Lung (tissue), 12 donors: ENCODE measurements around the gene KSR1. TPM values are rescaled to one million over a fixed set of nuclear protein-coding genes. Genes with fewer than 3 reads are reported as not detected.
A peak's percentile ranks its signal among the peaks of the same experiment; 100 is the strongest.

Experiments used
- ATAC-seq: fragments of 200-7000 bp; cut with Tn5 transposase; one replicate; pipeline ENCODE4 v1.9.1; 2020; ENCODE audit warnings: moderate number of reproducible peaks; ENCODE audit not compliant: insufficient read depth, low FRiP score
- DNase-seq, 3 donors: peaks; one replicate each; pipeline ENCODE4 v3.0.0-alpha.2; 2013 to 2017
- H3K27ac ChIP-seq, 2 donors: one replicate each; pipeline ENCODE4 v1.5.1; 2013; ENCODE audit warnings: mild to moderate bottlenecking in 2 of 2, moderate library complexity in 2 of 2, control low read depth in 1 of 2, inconsistent platforms in 1 of 2, low read depth in 1 of 2, low read length in 1 of 2
- H3K27me3 ChIP-seq, 3 donors: one replicate each; pipeline ENCODE4 v1.5.1; 2013; ENCODE audit warnings: low read length in 2 of 3; ENCODE audit not compliant: control insufficient read depth in 3 of 3, insufficient read depth in 3 of 3
- H3K36me3 ChIP-seq, 4 donors: one replicate each; pipeline ENCODE4 v1.5.1; 2013; ENCODE audit warnings: low read length in 4 of 4, mild to moderate bottlenecking in 1 of 4, moderate library complexity in 1 of 4; ENCODE audit not compliant: control insufficient read depth in 4 of 4, insufficient read depth in 4 of 4
- H3K4me1 ChIP-seq, 5 donors: one replicate each; pipeline ENCODE4 v1.5.1; 2013; ENCODE audit warnings: low read length in 5 of 5, mild to moderate bottlenecking in 2 of 5, moderate library complexity in 1 of 5; ENCODE audit not compliant: control insufficient read depth in 5 of 5, insufficient read depth in 5 of 5
- H3K4me3 ChIP-seq: one replicate; pipeline ENCODE4 v1.5.1; 2013; ENCODE audit warnings: mild to moderate bottlenecking, control low read depth, moderate library complexity
- H3K9ac ChIP-seq, 2 donors: one replicate each; pipeline ENCODE4 v1.5.1; 2013; ENCODE audit warnings: low read length in 2 of 2, control low read depth in 1 of 2; ENCODE audit not compliant: insufficient read depth in 1 of 2
- H3K9me3 ChIP-seq, 4 donors: one replicate each; pipeline ENCODE4 v1.5.1; 2013; ENCODE audit warnings: low read length in 3 of 4, mild to moderate bottlenecking in 1 of 4, moderate library complexity in 1 of 4; ENCODE audit not compliant: control insufficient read depth in 4 of 4, insufficient read depth in 3 of 4
- CTCF ChIP-seq: IDR thresholded peaks from 2 replicates; pipeline ENCODE4 v1.5.1; 2012; ENCODE audit warnings: mild to moderate bottlenecking; ENCODE audit errors: control extremely low read depth, extremely low read depth
- WGBS, 2 donors: extraction: QIAGEN DNeasy Blood & Tissue Kit; methylation state at CpG; one replicate each; pipeline ENCODE4 v1.1.7; 2013; 5-methylcytosine and 5-hydroxymethylcytosine counted together
- polyA plus RNA-seq, 2 donors: library from polyadenylated mRNA; stranded (reverse); fragments of 200-250 nt; gene quantifications; one replicate each; pipeline ENCODE4 v1.2.1, GENCODE V29; 2013
- total RNA-seq, 2 donors: library from RNA; depleted of rRNA in 1 of 2; stranded (reverse); fragments of >200 nt in 1 of 2; gene quantifications; one replicate each; pipeline ENCODE4 v1.2.1, GENCODE V29; 2014 to 2021
- donor health status: control.
- donor health status: control.
- donor health status: Bipolar disorder and iron deficiency.
- donor health status: healthy.
- donor health status: DM: yes; HTN: yes; CAD: no.

The KSR1 gene
- total and polyA plus RNA-seq, 4 donors, result 26.8 to 70.0 (median 42.3) TPM

GRCh38 chr17:27596096-27596495, 139.8 kb downstream of the KSR1 start:
- peaks cover 0 to 18% (median 9%) of the 10 kb centered on the region in 5 donors for H3K4me1 ChIP-seq
- H3K27me3 ChIP-seq, result no peaks in the 10 kb centered on the region
- no peak for TF ChIP-seq CTCF
- 64 to 87% methylated on average over 4 of the region's 4 CpGs for WGBS, 2 donors
- no peak overlapping the region for H3K9ac ChIP-seq
- no peak overlapping the region for H3K27ac ChIP-seq
- ATAC-seq (no peak), DNase-seq (peak; percentile 79 to 96 (median 94))
- no peaks in the 10 kb centered on the region for H3K9me3 ChIP-seq
- H3K4me3 ChIP-seq, result no peak overlapping the region
- peaks cover 0 to 46% (median 33%) of the 10 kb centered on the region in 4 donors for H3K36me3 ChIP-seq

DNA sequence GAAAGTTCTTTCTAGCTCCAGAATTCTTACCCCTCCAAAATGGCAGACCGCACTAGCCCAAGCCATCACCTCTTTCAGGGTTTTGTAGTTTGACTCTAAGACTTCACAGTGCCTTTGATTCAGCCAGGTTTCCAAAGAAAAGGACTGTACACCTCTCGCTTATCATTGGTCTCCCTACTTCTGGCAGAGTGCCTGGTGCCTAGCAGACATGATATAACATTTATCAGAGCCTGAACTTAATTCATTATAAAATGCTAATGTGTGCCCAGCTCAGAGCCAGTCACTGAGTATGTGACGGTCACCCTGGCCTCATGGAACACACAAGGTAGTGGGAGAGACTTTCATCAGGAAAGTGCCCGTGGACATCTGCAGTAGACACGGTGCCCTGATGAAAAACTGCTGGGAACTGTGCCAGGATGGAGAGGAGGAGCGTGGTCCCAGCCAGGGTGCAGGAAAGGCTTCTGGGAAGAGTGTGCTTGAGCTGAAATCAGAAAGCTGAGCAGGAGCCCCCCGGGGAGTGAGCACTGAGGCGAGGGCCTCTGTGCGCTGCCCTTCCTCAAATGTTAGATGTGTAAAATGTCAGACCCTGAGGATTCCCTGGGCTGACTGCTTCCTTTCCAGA, 140.4 kb downstream of the KSR1 start:
- no peak overlapping the region for H3K27ac ChIP-seq
- 72 to 85% methylated on average over 9 of the region's 9 CpGs for whole genome bisulfite sequencing, 2 donors
- peaks cover 0 to 18% (median 9%) of the 10 kb centered on the region in 5 donors for H3K4me1 ChIP-seq
- no peak overlapping the region for H3K4me3 ChIP-seq
- H3K9me3 ChIP-seq, result no peaks in the 10 kb centered on the region
- DNase-seq (peak in 2 of 3 donors; percentile 36 to 49), ATAC-seq (no peak)
- H3K27me3 ChIP-seq, result no peaks in the 10 kb centered on the region
- no peak for TF ChIP-seq CTCF
- no peak overlapping the region for H3K9ac ChIP-seq
- H3K36me3 ChIP-seq, result peaks cover 0 to 46% (median 34%) of the 10 kb centered on the region in 4 donors

- peaks cover 0 to 18% (median 9%) of the 10 kb centered on the region in 5 donors for H3K4me1 ChIP-seq
- DNase-seq (no peak), ATAC-seq (no peak)
- no peak for TF ChIP-seq CTCF
- H3K4me3 ChIP-seq, result no peak overlapping the region
- no peaks in the 10 kb centered on the region for H3K9me3 ChIP-seq
- WGBS, 2 donors, result 86% methylated on average over 10 of the region's 10 CpGs
- H3K36me3 ChIP-seq, result peaks cover 0 to 44% (median 35%) of the 10 kb centered on the region in 4 donors
- no peaks in the 10 kb centered on the region for H3K27me3 ChIP-seq
- no peak overlapping the region for H3K9ac ChIP-seq
- H3K27ac ChIP-seq, result no peak overlapping the region
These were observed 140.9 kb downstream of the KSR1 start for GRCh38 chr17:27597188-27597580.
